ENCODE measurements around the gene FCGR3A.

DNA sequence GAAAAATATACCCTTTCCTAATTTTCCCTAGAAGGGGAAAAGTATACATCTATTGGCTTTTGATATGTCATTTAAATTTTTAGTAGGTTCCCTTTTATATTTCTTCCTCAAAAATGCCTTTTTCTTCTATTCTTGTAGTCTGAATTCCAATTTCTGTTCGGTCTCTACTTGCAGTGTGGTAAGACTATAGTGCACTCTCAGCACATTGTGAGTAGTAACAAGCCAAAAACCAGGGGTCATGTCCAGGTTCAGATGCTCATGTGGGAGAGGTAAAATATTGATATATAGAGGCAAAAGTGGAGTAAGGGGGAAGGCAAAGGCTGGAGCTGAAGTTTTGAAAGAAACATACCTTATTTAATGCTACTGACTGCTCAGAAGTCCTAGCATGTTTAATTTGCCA, 48.4 kb downstream of the FCGR3A start:
- TF ChIP-seq POLR2AphosphoS5 (IDR thresholded peaks at IDR 0.05) (no peak), EP300 (IDR thresholded peaks at IDR 0.05; ENCODE audit: low read depth) (no peak), POLR2A (IDR thresholded peaks at IDR 0.05) (no peak)
- TF ChIP-seq, protein P1, sequence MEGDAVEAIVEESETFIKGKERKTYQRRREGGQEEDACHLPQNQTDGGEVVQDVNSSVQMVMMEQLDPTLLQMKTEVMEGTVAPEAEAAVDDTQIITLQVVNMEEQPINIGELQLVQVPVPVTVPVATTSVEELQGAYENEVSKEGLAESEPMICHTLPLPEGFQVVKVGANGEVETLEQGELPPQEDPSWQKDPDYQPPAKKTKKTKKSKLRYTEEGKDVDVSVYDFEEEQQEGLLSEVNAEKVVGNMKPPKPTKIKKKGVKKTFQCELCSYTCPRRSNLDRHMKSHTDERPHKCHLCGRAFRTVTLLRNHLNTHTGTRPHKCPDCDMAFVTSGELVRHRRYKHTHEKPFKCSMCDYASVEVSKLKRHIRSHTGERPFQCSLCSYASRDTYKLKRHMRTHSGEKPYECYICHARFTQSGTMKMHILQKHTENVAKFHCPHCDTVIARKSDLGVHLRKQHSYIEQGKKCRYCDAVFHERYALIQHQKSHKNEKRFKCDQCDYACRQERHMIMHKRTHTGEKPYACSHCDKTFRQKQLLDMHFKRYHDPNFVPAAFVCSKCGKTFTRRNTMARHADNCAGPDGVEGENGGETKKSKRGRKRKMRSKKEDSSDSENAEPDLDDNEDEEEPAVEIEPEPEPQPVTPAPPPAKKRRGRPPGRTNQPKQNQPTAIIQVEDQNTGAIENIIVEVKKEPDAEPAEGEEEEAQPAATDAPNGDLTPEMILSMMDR (IDR thresholded peaks at IDR 0.05), result no peak
